VCaP (cell line): ENCODE data around the gene SLC25A42.

Experiments used
- H3K27ac ChIP-seq: fragments of 450-650 bp; 2 replicates; pipeline ENCODE4 v1.5.1; 2017
- CTCF ChIP-seq: fragments of 450-650 bp; conservative IDR thresholded peaks from 2 replicates; pipeline ENCODE4 v1.5.1; 2017; ENCODE audit warnings: mild to moderate bottlenecking, moderate library complexity

SLC25A42 gene

GRCh38 chr19:19056636-19057275 lies 7.0 kb upstream of the SLC25A42 start:
- no peak overlapping the region for H3K27ac ChIP-seq
- TF ChIP-seq CTCF = no peak

GRCh38 chr19:19057317-19057716 lies 6.5 kb upstream of the SLC25A42 start:
- no peak overlapping the region for H3K27ac ChIP-seq
- no peak for TF ChIP-seq CTCF

GRCh38 chr19:19057720-19058119 lies 6.1 kb upstream of the SLC25A42 start:
- no peak overlapping the region for H3K27ac ChIP-seq
- TF ChIP-seq CTCF = no peak

GRCh38 chr19:19059018-19059836 lies 4.6 kb upstream of the SLC25A42 start:
- TF ChIP-seq CTCF = no peak
- H3K27ac ChIP-seq = no peak overlapping the region

GRCh38 chr19:19059837-19060611 lies 3.8 kb upstream of the SLC25A42 start:
- TF ChIP-seq CTCF = no peak
- H3K27ac ChIP-seq = no peak overlapping the region

- TF ChIP-seq CTCF = no peak
- H3K27ac ChIP-seq = no peak overlapping the region
Measured at GRCh38 chr19:19061506-19061905, 2.3 kb upstream of the SLC25A42 start.
